GM18502 (cell line): ENCODE data around the gene OR6X1.

Source experiments
- ATAC-seq: cut with Tn5 transposase; IDR thresholded peaks from one replicate; pipeline ENCODE4 v1.9.1; 2021; ENCODE audit warnings: mild to moderate bottlenecking; ENCODE audit not compliant: unreplicated experiment, poor library complexity

OR6X1 gene, protein sequence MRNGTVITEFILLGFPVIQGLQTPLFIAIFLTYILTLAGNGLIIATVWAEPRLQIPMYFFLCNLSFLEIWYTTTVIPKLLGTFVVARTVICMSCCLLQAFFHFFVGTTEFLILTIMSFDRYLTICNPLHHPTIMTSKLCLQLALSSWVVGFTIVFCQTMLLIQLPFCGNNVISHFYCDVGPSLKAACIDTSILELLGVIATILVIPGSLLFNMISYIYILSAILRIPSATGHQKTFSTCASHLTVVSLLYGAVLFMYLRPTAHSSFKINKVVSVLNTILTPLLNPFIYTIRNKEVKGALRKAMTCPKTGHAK

DNA sequence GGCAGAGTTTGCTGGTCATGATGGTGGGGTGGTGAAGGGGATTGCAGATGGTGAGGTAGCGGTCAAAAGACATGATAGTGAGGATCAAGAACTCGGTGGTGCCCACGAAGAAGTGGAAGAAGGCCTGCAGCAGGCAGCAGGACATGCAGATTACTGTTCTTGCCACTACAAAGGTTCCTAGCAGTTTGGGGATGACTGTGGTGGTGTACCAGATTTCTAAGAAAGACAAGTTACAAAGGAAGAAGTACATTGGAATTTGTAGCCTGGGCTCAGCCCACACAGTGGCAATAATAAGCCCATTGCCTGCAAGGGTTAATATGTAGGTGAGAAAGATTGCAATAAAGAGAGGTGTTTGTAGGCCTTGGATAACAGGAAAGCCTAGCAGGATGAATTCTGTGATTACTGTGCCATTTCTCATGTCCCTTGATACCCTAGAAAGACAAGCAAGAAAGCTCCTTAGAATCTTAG is at the start of gene OR6X1:
TSS of gene OR6X1 (minus strand) at position 418 of the 468 bp plus-strand sequence. CDS start at position 418, 0 bp downstream.
- no peak for ATAC-seq

DNA sequence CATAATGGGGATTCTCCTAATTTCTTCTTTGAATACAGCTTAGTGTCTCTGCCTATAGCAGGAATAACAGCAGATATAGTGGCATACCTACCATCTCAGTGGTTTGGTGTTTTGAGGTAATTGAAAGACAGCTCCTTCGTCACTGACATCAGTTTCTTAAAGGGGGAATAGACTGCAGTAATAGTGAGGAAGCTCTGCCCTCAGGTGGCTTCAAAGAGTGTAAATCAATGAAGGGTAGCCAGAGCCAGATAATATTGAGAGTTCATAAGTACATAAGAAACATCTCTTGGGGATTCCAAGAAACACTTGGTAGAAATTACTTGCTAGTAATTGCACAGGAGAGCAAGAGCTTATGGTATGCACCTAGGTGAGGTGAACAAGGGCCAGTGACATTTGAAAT is 47.4 kb upstream of the OR6X1 start:
- ATAC-seq: no peak

GRCh38 chr11:123800036-123800435 is 45.7 kb upstream of the OR6X1 start:
- no peak for ATAC-seq

GRCh38 chr11:123799438-123799837 is 45.1 kb upstream of the OR6X1 start:
- no peak for ATAC-seq

DNA sequence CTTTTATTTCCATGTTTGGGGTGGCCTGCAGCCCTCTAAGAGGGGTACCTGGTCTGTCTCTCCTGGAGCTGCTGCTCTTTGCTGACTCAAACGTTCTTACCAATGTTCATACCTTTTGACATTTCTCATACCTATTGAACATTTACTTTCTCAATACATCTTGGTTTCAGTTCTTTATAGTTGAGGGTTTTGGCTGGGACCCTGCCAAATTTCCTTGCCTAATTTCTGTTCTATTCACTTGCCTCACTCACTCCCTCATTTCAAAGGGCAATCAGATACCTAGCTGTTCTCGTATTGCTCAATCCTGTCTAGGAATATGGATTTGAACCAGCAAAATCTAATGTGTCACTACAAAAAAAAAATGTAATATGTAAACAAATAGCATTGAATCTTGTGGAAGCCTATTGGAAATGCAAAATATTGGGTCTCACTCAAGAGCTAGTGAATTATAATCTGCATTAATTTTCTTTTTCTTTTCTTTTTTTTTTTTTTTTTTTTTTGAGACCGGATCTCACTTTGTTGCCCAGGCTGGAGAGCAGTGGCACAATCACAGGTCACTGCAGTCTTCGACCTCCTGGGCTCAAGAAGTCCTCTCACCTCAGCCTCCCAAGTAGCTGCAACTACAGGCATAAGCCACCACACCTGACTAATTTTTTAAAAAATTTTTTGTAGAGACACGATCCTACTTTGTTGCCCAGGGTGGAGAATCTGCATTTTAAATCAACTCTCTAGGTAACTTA is 44.4 kb upstream of the OR6X1 start:
- ATAC-seq: no peak

GRCh38 chr11:123798079-123798478 is 43.8 kb upstream of the OR6X1 start:
- ATAC-seq: no peak

GRCh38 chr11:123797541-123797940 is 43.2 kb upstream of the OR6X1 start:
- ATAC-seq: no peak

DNA sequence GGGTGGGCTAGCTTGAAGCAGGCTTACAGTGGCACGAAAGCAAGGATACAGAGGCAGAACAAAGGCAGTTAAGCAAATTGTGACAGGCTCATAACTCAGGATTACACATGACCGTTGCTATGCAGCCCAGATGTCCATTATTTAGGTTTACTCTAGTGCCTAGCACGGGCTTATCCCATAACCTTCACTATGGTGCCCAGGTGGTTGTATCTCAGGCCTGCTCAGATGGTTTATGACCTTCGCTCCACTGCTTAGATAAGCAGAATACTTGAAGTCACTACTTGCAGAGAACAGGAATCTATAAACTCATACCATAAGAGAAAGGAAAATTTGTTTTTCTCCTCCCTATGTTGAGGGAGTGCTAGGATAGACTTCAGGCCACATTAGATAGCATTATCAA is 42.8 kb upstream of the OR6X1 start:
- ATAC-seq: no peak

- ATAC-seq: no peak
Observed at GRCh38 chr11:123796226-123796625, 41.9 kb upstream of the OR6X1 start.

- ATAC-seq: no peak
Observed at GRCh38 chr11:123783536-123783935, 29.2 kb upstream of the OR6X1 start.

GRCh38 chr11:123778511-123778910 is 24.2 kb upstream of the OR6X1 start:
- no peak for ATAC-seq

GRCh38 chr11:123775715-123776549 is 21.6 kb upstream of the OR6X1 start:
- no peak for ATAC-seq

GRCh38 chr11:123775289-123775688 is 21.0 kb upstream of the OR6X1 start:
- ATAC-seq: no peak

GRCh38 chr11:123773959-123774358 is 19.6 kb upstream of the OR6X1 start:
- ATAC-seq: no peak

DNA sequence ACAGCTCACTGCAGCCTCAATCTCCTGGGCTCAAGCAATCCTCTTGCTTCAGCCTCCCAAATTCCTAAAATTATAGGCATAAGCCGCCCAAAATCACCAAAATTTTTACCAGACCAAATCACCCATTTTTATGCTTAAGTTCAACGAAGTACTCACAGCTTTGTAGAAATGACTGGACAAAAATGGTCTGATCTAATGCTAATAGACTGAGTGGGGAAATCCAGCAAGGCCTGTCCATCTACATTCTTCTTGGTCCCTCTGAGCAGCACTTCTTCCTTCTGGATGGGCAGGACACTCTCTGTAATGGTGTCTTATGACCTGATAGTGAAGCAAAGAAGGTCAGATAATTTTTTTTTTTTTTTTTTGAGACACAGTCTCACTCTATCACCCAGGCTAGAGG is 18.7 kb upstream of the OR6X1 start:
- no peak for ATAC-seq

GRCh38 chr11:123771664-123772063 is 17.3 kb upstream of the OR6X1 start:
- no peak for ATAC-seq

- ATAC-seq: no peak
Observed at GRCh38 chr11:123770712-123771111, 16.4 kb upstream of the OR6X1 start.

- ATAC-seq: no peak
Observed at GRCh38 chr11:123765601-123766000, 11.3 kb upstream of the OR6X1 start.

GRCh38 chr11:123762422-123762821 is 8.1 kb upstream of the OR6X1 start:
- ATAC-seq: no peak

- peak; percentile 91 for ATAC-seq
Observed at GRCh38 chr11:123760894-123761293, 6.6 kb upstream of the OR6X1 start.

DNA sequence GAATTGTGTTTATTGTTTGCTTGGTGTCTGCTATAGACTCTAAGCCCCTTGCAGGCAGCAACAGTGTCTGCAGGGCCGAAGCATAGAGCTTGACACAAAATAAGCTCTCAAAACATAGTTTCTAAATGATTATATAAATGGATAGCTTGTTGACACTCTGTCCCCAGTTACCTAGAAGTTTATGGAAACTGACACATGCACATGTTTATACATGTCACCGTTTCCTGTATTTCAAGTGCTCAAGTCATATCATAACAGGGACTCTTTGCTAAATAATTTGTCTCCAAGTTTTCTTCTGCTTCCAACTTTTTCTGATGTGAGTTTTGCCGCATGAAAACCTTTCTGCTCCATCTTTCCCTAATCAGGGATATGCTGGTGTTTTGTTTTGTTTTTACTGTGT is 3.7 kb upstream of the OR6X1 start:
- ATAC-seq: no peak
